Natural killer cell (primary cell): ENCODE results near the gene LRRC8C. TPM values are rescaled to one million over a fixed set of nuclear protein-coding genes. Genes with fewer than 3 reads are reported as not detected.

Experiments
- ATAC-seq, 3 donors: fragments of 150-1000 bp in 2 of 3; fragments of 200-7000 bp in 1 of 3; cut with Tn5 transposase; 1 replicate in 1 of 3; 2 replicates in 2 of 3; pipeline ENCODE4 v1.10.0; 2021; ENCODE audit warnings: mild to moderate bottlenecking in 2 of 3, moderate library complexity in 2 of 3
- DNase-seq, 2 donors: peaks; one replicate each; pipeline versions ENCODE4 v3.0.0 to v3.0.0-alpha.2; 2013 to 2021; ENCODE audit warnings: mixed read lengths in 1 of 2
- H3K27ac ChIP-seq: one replicate; pipeline ENCODE4 v1.5.1; 2013; ENCODE audit warnings: mild to moderate bottlenecking, low read length
- H3K27me3 ChIP-seq: one replicate; pipeline ENCODE4 v1.6.1; 2013; ENCODE audit warnings: low read length; ENCODE audit not compliant: control insufficient read depth, insufficient read depth
- H3K36me3 ChIP-seq: one replicate; pipeline ENCODE4 v1.6.1; 2013; ENCODE audit warnings: low read length; ENCODE audit not compliant: control insufficient read depth, insufficient read depth
- H3K4me1 ChIP-seq: one replicate; pipeline ENCODE4 v1.6.1; 2013; ENCODE audit warnings: low read length; ENCODE audit not compliant: control insufficient read depth, insufficient read depth
- H3K4me3 ChIP-seq: one replicate; pipeline ENCODE4 v1.5.1; 2013; ENCODE audit warnings: low read length
- H3K9me3 ChIP-seq: one replicate; pipeline ENCODE4 v1.6.1; 2013; ENCODE audit warnings: low read length; ENCODE audit not compliant: control insufficient read depth, insufficient read depth
- H3K27ac Mint-ChIP-seq, 2 donors: one replicate each; pipeline ENCODE4 v1.8.0; 2022; ENCODE audit warnings: mild to moderate bottlenecking in 2 of 2, mixed read lengths in 2 of 2, moderate library complexity in 1 of 2
- H3K27me3 Mint-ChIP-seq, 2 donors: one replicate each; pipeline ENCODE4 v1.8.0; 2022; ENCODE audit warnings: low read depth in 2 of 2, mixed read lengths in 2 of 2
- H3K36me3 Mint-ChIP-seq: one replicate; pipeline ENCODE4 v1.8.0; 2022; ENCODE audit warnings: mixed read lengths
- H3K4me1 Mint-ChIP-seq, 2 donors: one replicate each; pipeline ENCODE4 v1.8.0; 2022; ENCODE audit warnings: mixed read lengths in 2 of 2
- H3K4me3 Mint-ChIP-seq: one replicate; pipeline ENCODE4 v1.8.0; 2022; ENCODE audit warnings: mild to moderate bottlenecking, moderate library complexity, mixed read lengths
- H3K9me3 Mint-ChIP-seq, 2 donors: one replicate each; pipeline ENCODE4 v1.8.0; 2022; ENCODE audit warnings: mixed read lengths in 2 of 2
- CTCF ChIP-seq: fragments of 200-600 bp; IDR thresholded peaks from one replicate; pipeline ENCODE4 v1.8.0; 2022; ENCODE audit warnings: antibody characterized with exemption
- WGBS: methylation state at CpG from one replicate; pipeline ENCODE4 v1.1.7; 2013; ENCODE audit warnings: missing lambda C conversion rate; ENCODE audit not compliant: insufficient coverage; 5-methylcytosine and 5-hydroxymethylcytosine counted together
- intact Hi-C: fragments of 100-400 bp; cut with micrococcal nuclease; formaldehyde crosslinking; loops from one replicate; pipeline ENCODE4 v1.14.2; 2022
- total RNA-seq, 4 donors: library from RNA; stranded (reverse); fragments of 120-200 nt in 1 of 4; gene quantifications; one replicate each; pipeline versions ENCODE4 v1.2.3 to v1.2.4, GENCODE V29; 2013 to 2022

The LRRC8C gene
- total RNA-seq, 3 donors from 2014 or later (not counting 1 experiment from before 2014, with no cell fraction given), result 7.6 to 19.1 (median 15.1) TPM

GRCh38 chr1:89706700-89707012 is 73.7 kb downstream of the LRRC8C start:
- Mint-ChIP-seq H3K4me1 (peaks cover 18 to 46% of the 10 kb centered on the region in 2 donors), H3K27me3 (no peaks in the 10 kb centered on the region), H3K27ac (peak overlapping the region in 1 of 2 donors; percentile 18), H3K9me3 (no peaks in the 10 kb centered on the region), H3K4me3 (no peak overlapping the region), H3K36me3 (peaks cover 11% of the 10 kb centered on the region)
- no peak for DNase-seq
- H3K4me3 ChIP-seq, result no peak overlapping the region
- TF ChIP-seq CTCF, result no peak
- H3K27me3 ChIP-seq, result no peaks in the 10 kb centered on the region
- intact Hi-C loops, result no loop called here
- peaks cover 7% of the 10 kb centered on the region for H3K4me1 ChIP-seq
- no peak for ATAC-seq
- H3K36me3 ChIP-seq, result no peaks in the 10 kb centered on the region
- H3K27ac ChIP-seq, result no peak overlapping the region
- no peaks in the 10 kb centered on the region for H3K9me3 ChIP-seq

DNA sequence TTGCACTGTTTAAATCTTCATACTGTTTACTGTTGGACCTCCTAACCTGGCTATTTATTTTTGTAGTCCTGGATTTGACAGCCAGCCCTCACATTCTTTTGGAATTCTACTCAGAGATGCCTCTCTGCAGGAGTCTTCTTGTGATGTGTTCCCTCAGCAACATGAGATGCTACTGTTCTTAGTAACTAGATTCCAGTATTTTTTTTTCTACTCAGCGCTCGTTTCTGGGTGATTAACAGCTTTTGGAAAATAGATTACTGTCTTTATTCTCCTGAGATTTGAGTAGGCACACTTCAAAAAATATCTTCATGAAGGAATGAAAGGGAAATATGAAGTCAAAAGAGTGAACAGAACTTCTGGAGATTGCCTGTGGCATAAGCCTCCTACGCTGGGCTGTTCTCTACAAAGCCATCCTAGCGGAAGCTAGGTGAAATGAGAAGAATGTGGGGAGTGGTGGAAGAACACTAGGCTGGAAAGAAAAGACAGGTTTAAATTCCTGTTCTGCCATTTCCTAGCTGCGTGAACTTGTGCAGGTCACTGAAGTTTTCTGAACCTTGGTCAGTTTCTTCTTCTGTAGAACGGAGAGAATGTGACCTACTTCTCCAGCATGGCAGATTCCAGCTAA is 75.9 kb downstream of the LRRC8C start:
- Mint-ChIP-seq H3K4me1 (peaks cover 8 to 35% of the 10 kb centered on the region in 2 donors), H3K27me3 (no peaks in the 10 kb centered on the region), H3K9me3 (no peaks in the 10 kb centered on the region), H3K36me3 (peaks cover 11% of the 10 kb centered on the region), H3K27ac (peak overlapping the region in 1 of 2 donors; percentile 58), H3K4me3 (no peak overlapping the region)
- TF ChIP-seq CTCF, result no peak
- Histone ChIP-seq H3K27ac (no peak overlapping the region), H3K27me3 (no peaks in the 10 kb centered on the region), H3K4me1 (no peaks in the 10 kb centered on the region), H3K36me3 (peaks cover 13% of the 10 kb centered on the region), H3K4me3 (no peak overlapping the region), H3K9me3 (no peaks in the 10 kb centered on the region)
- ATAC-seq (no peak), DNase-seq (no peak)
- intact Hi-C loops, result no loop called here
- WGBS, result 96% methylated on average over 5 of the region's 6 CpGs

DNA sequence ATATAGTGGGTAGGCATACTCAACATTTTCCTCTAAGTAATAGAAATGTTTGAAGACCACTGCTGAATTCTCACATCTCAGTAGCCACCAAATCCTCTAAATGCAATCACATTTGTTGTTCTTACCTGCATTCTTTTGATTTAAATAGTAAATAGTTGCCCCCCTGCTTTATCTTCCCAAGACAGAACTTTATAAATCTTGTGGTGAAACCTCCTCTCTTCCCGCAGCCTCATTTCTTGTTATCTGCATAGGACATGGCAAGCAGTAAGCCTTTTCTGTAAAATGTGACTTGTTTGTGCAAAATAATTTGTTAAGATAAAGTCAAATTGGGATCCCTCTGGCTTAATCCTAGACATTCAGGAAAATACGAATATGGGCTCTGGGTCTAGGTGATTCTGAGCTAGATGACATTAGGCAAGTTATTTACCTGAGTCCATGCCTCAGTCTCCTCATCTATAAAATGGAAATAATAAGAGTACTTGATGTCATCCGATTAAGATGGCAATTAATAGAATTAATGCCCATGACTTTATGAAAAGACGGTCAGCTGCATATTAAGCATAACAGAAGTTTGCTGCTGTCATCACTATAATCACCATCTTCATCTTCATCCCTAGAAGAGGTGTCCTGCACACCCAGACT is 77.7 kb downstream of the LRRC8C start:
- peaks cover 23% of the 10 kb centered on the region for H3K36me3 Mint-ChIP-seq
- ATAC-seq (no peak), DNase-seq (no peak)
- Histone ChIP-seq H3K4me1 (no peaks in the 10 kb centered on the region), H3K4me3 (no peak overlapping the region), H3K27me3 (no peaks in the 10 kb centered on the region), H3K27ac (no peak overlapping the region), H3K36me3 (peaks cover 26% of the 10 kb centered on the region), H3K9me3 (no peaks in the 10 kb centered on the region)
- H3K27me3 Mint-ChIP-seq, result no peaks in the 10 kb centered on the region
- no peak for TF ChIP-seq CTCF
- H3K4me3 Mint-ChIP-seq, result no peak overlapping the region
- peaks cover 8 to 30% of the 10 kb centered on the region in 2 donors for H3K4me1 Mint-ChIP-seq
- no peak overlapping the region for H3K27ac Mint-ChIP-seq
- no peaks in the 10 kb centered on the region for H3K9me3 Mint-ChIP-seq
- 100% methylated on average over 4 of the region's 4 CpGs for WGBS
- intact Hi-C loops, result no loop called here
